ENCODE measurements around the gene PSD4. TPM values are rescaled to one million over a fixed set of nuclear protein-coding genes. Genes with fewer than 3 reads are reported as not detected.

Gene PSD4
- total RNA-seq, 2 donors from 2014 or later = 5.2 to 13.3 TPM

GRCh38 chr2:113124984-113125855, 48.6 kb upstream of the PSD4 start:
- no peak for TF ChIP-seq CTCF (conservative IDR thresholded peaks at IDR 0.05)
- Mint-ChIP-seq H3K36me3 (ENCODE audit: low read depth) (no peaks in the 10 kb centered on the region), H3K4me3 (no peak overlapping the region), H3K4me1 (no peaks in the 10 kb centered on the region), H3K27ac (no peak overlapping the region), H3K27me3 (ENCODE audit: insufficient read depth) (peaks cover 37% of the 10 kb centered on the region), H3K9me3 (no peaks in the 10 kb centered on the region)
- Histone ChIP-seq H3K27me3 (ENCODE audit: control insufficient read depth, insufficient read depth, low read length, poor library complexity, severe bottlenecking) (peaks cover 65% of the 10 kb centered on the region), H3K27ac (ENCODE audit: low read depth, low read length) (no peak overlapping the region), H3K9me3 (ENCODE audit: control insufficient read depth, low read length) (no peaks in the 10 kb centered on the region), H3K9ac (ENCODE audit: extremely low read depth, low read length, poor library complexity, severe bottlenecking) (no peak overlapping the region), H3K4me3 (ENCODE audit: low read length) (no peak overlapping the region), H3K4me1 (ENCODE audit: control insufficient read depth, insufficient read depth, low read length) (no peaks in the 10 kb centered on the region), H3K36me3 (ENCODE audit: control insufficient read depth, insufficient read depth, low read length) (no peaks in the 10 kb centered on the region)
- WGBS, 2 experiments (ENCODE audit: insufficient coverage in 1 of 2, insufficient read length in 1 of 2) = 85 to 86% methylated on average over 5 to 6 of the region's 6 CpGs
- no peak for DNase-seq

- H3K36me3 Mint-ChIP-seq (ENCODE audit: low read depth) = no peaks in the 10 kb centered on the region
- H3K4me3 Mint-ChIP-seq = no peak within 1 kb of the TSS
- Histone ChIP-seq H3K9me3 (ENCODE audit: control insufficient read depth, low read length) (no peaks in the 10 kb centered on the region), H3K4me1 (ENCODE audit: control insufficient read depth, insufficient read depth, low read length) (no peaks in the 10 kb centered on the region), H3K36me3 (ENCODE audit: control insufficient read depth, insufficient read depth, low read length) (no peaks in the 10 kb centered on the region), H3K27ac (ENCODE audit: low read depth, low read length) (no peak within 1 kb of the TSS), H3K9ac (ENCODE audit: extremely low read depth, low read length, poor library complexity, severe bottlenecking) (no peak within 1 kb of the TSS), H3K27me3 (ENCODE audit: control insufficient read depth, insufficient read depth, low read length, poor library complexity, severe bottlenecking) (peaks cover 46% of the 10 kb centered on the region), H3K4me3 (ENCODE audit: low read length) (no peak within 1 kb of the TSS)
- DNase-seq = no peak
- no peak within 1 kb of the TSS for H3K27ac Mint-ChIP-seq
- 90 to 92% methylated on average over 16 of the region's 16 CpGs for WGBS, 2 experiments (ENCODE audit: insufficient coverage in 1 of 2, insufficient read length in 1 of 2)
- no peak for TF ChIP-seq CTCF (conservative IDR thresholded peaks at IDR 0.05)
- peaks cover 24% of the 10 kb centered on the region for H3K27me3 Mint-ChIP-seq (ENCODE audit: insufficient read depth)
- H3K9me3 Mint-ChIP-seq = no peaks in the 10 kb centered on the region
- no peaks in the 10 kb centered on the region for H3K4me1 Mint-ChIP-seq
Observed at GRCh38 chr2:113126845-113127645, 46.7 kb upstream of the PSD4 start, which contains the start of gene IL1RN. IL1RN (plus strand) TSS chr2:113127598; CDS start chr2:113127625, 27 bp downstream.

GRCh38 chr2:113127646-113128570, 45.9 kb upstream of the PSD4 start:
- H3K4me1 ChIP-seq (ENCODE audit: control insufficient read depth, insufficient read depth, low read length) = no peaks in the 10 kb centered on the region
- no peak overlapping the region for H3K27ac ChIP-seq (ENCODE audit: low read depth, low read length)
- no peaks in the 10 kb centered on the region for H3K36me3 ChIP-seq (ENCODE audit: control insufficient read depth, insufficient read depth, low read length)
- Mint-ChIP-seq H3K4me1 (no peaks in the 10 kb centered on the region), H3K36me3 (ENCODE audit: low read depth) (no peaks in the 10 kb centered on the region), H3K27me3 (ENCODE audit: insufficient read depth) (peaks cover 19% of the 10 kb centered on the region), H3K27ac (no peak overlapping the region), H3K4me3 (no peak overlapping the region), H3K9me3 (no peaks in the 10 kb centered on the region)
- WGBS, 2 experiments (ENCODE audit: insufficient coverage in 1 of 2, insufficient read length in 1 of 2) = 85 to 86% methylated on average over 11 to 15 of the region's 15 CpGs
- H3K4me3 ChIP-seq (ENCODE audit: low read length) = no peak overlapping the region
- TF ChIP-seq CTCF (conservative IDR thresholded peaks at IDR 0.05) = no peak
- no peaks in the 10 kb centered on the region for H3K9me3 ChIP-seq (ENCODE audit: control insufficient read depth, low read length)
- peaks cover 39% of the 10 kb centered on the region for H3K27me3 ChIP-seq (ENCODE audit: control insufficient read depth, insufficient read depth, low read length, poor library complexity, severe bottlenecking)
- no peak overlapping the region for H3K9ac ChIP-seq (ENCODE audit: extremely low read depth, low read length, poor library complexity, severe bottlenecking)
- DNase-seq = no peak
